Measurements from ENCODE around the gene ITPRID1. TPM values are rescaled to one million over a fixed set of nuclear protein-coding genes. Genes with fewer than 3 reads are reported as not detected.

The ITPRID1 gene
- total and polyA plus RNA-seq, 2 donors (not counting 1 experiment from before 2014, with no cell fraction given), result not detected

GRCh38 chr7:31642681-31643115 is 128.8 kb downstream of the ITPRID1 start:
- Mint-ChIP-seq H3K27me3 (peaks cover 22% of the 10 kb centered on the region), H3K27ac (no peak overlapping the region), H3K4me3 (no peak overlapping the region), H3K9me3 (ENCODE audit: insufficient read depth) (no peaks in the 10 kb centered on the region), H3K4me1 (no peaks in the 10 kb centered on the region)
- H3K9me3 ChIP-seq (ENCODE audit: control extremely low read depth in 1 of 3, control insufficient read depth in 2 of 3, insufficient read depth in 1 of 3, low read length in 2 of 3), result peaks cover 0 to 3% (median 0%) of the 10 kb centered on the region in 3 donors
- no peaks in the 10 kb centered on the region for H3K36me3 ChIP-seq (replicated peaks in 1 of 2; ENCODE audit: control extremely low read depth in 1 of 2, control insufficient read depth in 1 of 2, extremely low read depth in 1 of 2, insufficient read depth in 2 of 2, low read length in 1 of 2)
- no peak overlapping the region for H3K27ac ChIP-seq (ENCODE audit: low read length in 2 of 2)
- intact Hi-C loops (cut with micrococcal nuclease), result no loop called here
- H3K4me2 ChIP-seq (replicated peaks; ENCODE audit: low read depth, low read length, poor library complexity, severe bottlenecking), result no peak overlapping the region
- TF ChIP-seq, protein P1, sequence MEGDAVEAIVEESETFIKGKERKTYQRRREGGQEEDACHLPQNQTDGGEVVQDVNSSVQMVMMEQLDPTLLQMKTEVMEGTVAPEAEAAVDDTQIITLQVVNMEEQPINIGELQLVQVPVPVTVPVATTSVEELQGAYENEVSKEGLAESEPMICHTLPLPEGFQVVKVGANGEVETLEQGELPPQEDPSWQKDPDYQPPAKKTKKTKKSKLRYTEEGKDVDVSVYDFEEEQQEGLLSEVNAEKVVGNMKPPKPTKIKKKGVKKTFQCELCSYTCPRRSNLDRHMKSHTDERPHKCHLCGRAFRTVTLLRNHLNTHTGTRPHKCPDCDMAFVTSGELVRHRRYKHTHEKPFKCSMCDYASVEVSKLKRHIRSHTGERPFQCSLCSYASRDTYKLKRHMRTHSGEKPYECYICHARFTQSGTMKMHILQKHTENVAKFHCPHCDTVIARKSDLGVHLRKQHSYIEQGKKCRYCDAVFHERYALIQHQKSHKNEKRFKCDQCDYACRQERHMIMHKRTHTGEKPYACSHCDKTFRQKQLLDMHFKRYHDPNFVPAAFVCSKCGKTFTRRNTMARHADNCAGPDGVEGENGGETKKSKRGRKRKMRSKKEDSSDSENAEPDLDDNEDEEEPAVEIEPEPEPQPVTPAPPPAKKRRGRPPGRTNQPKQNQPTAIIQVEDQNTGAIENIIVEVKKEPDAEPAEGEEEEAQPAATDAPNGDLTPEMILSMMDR (IDR thresholded peaks at IDR 0.05), result no peak
- no peak for TF ChIP-seq EZH2 (IDR thresholded peaks at IDR 0.05; ENCODE audit: borderline replicate concordance, insufficient read depth, low read depth, low read length, poor library complexity, severe bottlenecking)
- H2AFZ ChIP-seq (ENCODE audit: insufficient read depth, low read depth, low read length, poor library complexity, severe bottlenecking), result no peak overlapping the region
- no peak overlapping the region for H3K9ac ChIP-seq (ENCODE audit: low read length)
- ChIA-PET POLR2A (no interaction called here), CTCF (no interaction called here)
- DNase-seq (no peak), ATAC-seq (ENCODE audit: low read depth) (no peak)
- H3K79me2 ChIP-seq (ENCODE audit: control insufficient read depth, insufficient read depth, low read length), result no peaks in the 10 kb centered on the region
- H3K4me3 ChIP-seq (ENCODE audit: control extremely low read depth in 1 of 5, extremely low read depth in 1 of 5, insufficient read depth in 1 of 5, low read depth in 2 of 5, low read length in 4 of 5), result no peak overlapping the region
- 63% methylated on average over 5 of the region's 5 CpGs for WGBS (ENCODE audit: insufficient coverage)
- H3K4me1 ChIP-seq (ENCODE audit: control insufficient read depth in 2 of 2, insufficient read depth in 2 of 2, low read length in 2 of 2), result no peaks in the 10 kb centered on the region
- no peaks in the 10 kb centered on the region for H4K20me1 ChIP-seq (ENCODE audit: control insufficient read depth, insufficient read depth, low read length, poor library complexity, severe bottlenecking)
- H3K27me3 ChIP-seq (replicated peaks in 1 of 4; ENCODE audit: control extremely low read depth in 1 of 4, control insufficient read depth in 3 of 4, insufficient read depth in 4 of 4, low read length in 3 of 4), result no peaks in the 10 kb centered on the region

GRCh38 chr7:31646942-31647341 is 133.1 kb downstream of the ITPRID1 start:
- no peaks in the 10 kb centered on the region for H3K36me3 ChIP-seq (replicated peaks in 1 of 2; ENCODE audit: control extremely low read depth in 1 of 2, control insufficient read depth in 1 of 2, extremely low read depth in 1 of 2, insufficient read depth in 2 of 2, low read length in 1 of 2)
- H3K27me3 ChIP-seq (replicated peaks in 1 of 4; ENCODE audit: control extremely low read depth in 1 of 4, control insufficient read depth in 3 of 4, insufficient read depth in 4 of 4, low read length in 3 of 4), result no peaks in the 10 kb centered on the region
- H3K9ac ChIP-seq (ENCODE audit: low read length), result no peak overlapping the region
- ATAC-seq (ENCODE audit: low read depth) (no peak), DNase-seq (no peak)
- ChIA-PET POLR2A (no interaction called here), CTCF (interaction anchor here (0.9 kb wide), 1 partner anchor 88 kb away, joined by 3 read pairs; no protein-coding TSS in a partner anchor)
- H3K4me2 ChIP-seq (replicated peaks; ENCODE audit: low read depth, low read length, poor library complexity, severe bottlenecking), result no peak overlapping the region
- H3K9me3 Mint-ChIP-seq (ENCODE audit: insufficient read depth), result no peaks in the 10 kb centered on the region
- no peak for TF ChIP-seq EZH2 (IDR thresholded peaks at IDR 0.05; ENCODE audit: borderline replicate concordance, insufficient read depth, low read depth, low read length, poor library complexity, severe bottlenecking)
- TF ChIP-seq, protein P1 (IDR thresholded peaks at IDR 0.05), result no peak
- H3K4me1 Mint-ChIP-seq, result no peaks in the 10 kb centered on the region
- H3K27me3 Mint-ChIP-seq, result peaks cover 15% of the 10 kb centered on the region
- no peak overlapping the region for H3K4me3 ChIP-seq (ENCODE audit: control extremely low read depth in 1 of 5, extremely low read depth in 1 of 5, insufficient read depth in 1 of 5, low read depth in 2 of 5, low read length in 4 of 5)
- H3K27ac ChIP-seq (ENCODE audit: low read length in 2 of 2), result no peak overlapping the region
- no peak overlapping the region for H3K4me3 Mint-ChIP-seq
- no peaks in the 10 kb centered on the region for H3K4me1 ChIP-seq (ENCODE audit: control insufficient read depth in 2 of 2, insufficient read depth in 2 of 2, low read length in 2 of 2)
- H4K20me1 ChIP-seq (ENCODE audit: control insufficient read depth, insufficient read depth, low read length, poor library complexity, severe bottlenecking), result no peaks in the 10 kb centered on the region
- H2AFZ ChIP-seq (ENCODE audit: insufficient read depth, low read depth, low read length, poor library complexity, severe bottlenecking), result no peak overlapping the region
- intact Hi-C loops (cut with micrococcal nuclease), result no loop called here
- peaks cover 0 to 3% (median 0%) of the 10 kb centered on the region in 3 donors for H3K9me3 ChIP-seq (ENCODE audit: control extremely low read depth in 1 of 3, control insufficient read depth in 2 of 3, insufficient read depth in 1 of 3, low read length in 2 of 3)
- WGBS (ENCODE audit: insufficient coverage), result 96% methylated on average over 3 of the region's 4 CpGs
- no peaks in the 10 kb centered on the region for H3K79me2 ChIP-seq (ENCODE audit: control insufficient read depth, insufficient read depth, low read length)
- H3K27ac Mint-ChIP-seq, result no peak overlapping the region

Measured in B cell (primary cell).